ENCODE results near the gene NCOA3.
"Not testable (repeated sequence)": the region's sequence is repeated elsewhere in the genome, so short reads cannot be mapped to it uniquely, and the experiment has no call there.

NCOA3 gene

GRCh38 chr20:47566269-47566668 lies 64.6 kb downstream of the NCOA3 start:
- no peak for DNase-seq (ENCODE audit: low read depth)

GRCh38 chr20:47568019-47568418 lies 66.3 kb downstream of the NCOA3 start:
- no peak for DNase-seq (ENCODE audit: low read depth)

- DNase-seq (ENCODE audit: low read depth) = no peak
These were observed 67.2 kb downstream of the NCOA3 start for GRCh38 chr20:47568837-47569410.

DNA sequence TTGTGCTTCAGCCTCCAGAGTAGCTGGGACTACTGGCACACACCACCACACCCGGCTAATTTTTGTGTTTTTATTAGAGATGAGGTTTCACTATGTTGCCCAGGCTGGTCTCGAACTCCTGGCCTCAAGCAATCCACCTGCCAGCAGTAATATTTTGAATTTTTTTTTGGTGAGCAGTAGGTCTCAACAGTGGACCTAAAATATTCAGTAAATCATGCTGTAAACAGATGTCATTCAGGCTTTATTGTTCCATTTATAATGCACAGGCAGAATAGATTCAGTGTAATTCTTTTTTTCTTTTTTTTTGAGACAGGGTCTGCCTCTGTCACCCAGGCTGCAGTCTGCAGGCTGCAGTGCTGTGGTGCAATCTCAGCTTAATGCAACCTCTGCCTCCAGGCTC lies 69.7 kb downstream of the NCOA3 start:
- no peak for DNase-seq (ENCODE audit: low read depth)

GRCh38 chr20:47572105-47572729 lies 70.5 kb downstream of the NCOA3 start:
- DNase-seq (ENCODE audit: low read depth) = no peak

DNA sequence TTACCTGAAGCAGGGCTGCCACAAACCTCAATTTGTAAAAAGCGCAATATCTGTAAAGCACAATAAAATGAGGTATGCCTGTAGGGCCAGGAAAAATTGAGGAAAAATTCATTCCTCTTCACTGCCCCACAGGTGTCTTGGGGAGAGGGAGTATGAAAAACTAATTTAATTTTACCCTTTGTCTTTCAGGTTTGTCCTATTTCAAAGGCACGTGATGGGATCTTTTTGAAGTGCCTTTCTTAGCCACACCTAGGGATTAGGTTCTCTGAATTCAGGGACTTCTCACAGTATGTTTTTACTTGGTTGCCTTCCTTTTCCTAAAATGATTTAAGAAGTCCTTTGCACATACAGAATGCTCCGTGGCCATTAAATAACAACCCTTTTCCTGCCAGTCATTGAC lies 71.9 kb downstream of the NCOA3 start:
- no peak for DNase-seq (ENCODE audit: low read depth)

GRCh38 chr20:47574616-47575364 lies 73.1 kb downstream of the NCOA3 start:
- DNase-seq (ENCODE audit: low read depth) = no peak

GRCh38 chr20:47576516-47577033 lies 74.9 kb downstream of the NCOA3 start:
- DNase-seq (ENCODE audit: low read depth) = no peak

GRCh38 chr20:47577314-47577713 lies 75.6 kb downstream of the NCOA3 start:
- DNase-seq (ENCODE audit: low read depth) = no peak

DNA sequence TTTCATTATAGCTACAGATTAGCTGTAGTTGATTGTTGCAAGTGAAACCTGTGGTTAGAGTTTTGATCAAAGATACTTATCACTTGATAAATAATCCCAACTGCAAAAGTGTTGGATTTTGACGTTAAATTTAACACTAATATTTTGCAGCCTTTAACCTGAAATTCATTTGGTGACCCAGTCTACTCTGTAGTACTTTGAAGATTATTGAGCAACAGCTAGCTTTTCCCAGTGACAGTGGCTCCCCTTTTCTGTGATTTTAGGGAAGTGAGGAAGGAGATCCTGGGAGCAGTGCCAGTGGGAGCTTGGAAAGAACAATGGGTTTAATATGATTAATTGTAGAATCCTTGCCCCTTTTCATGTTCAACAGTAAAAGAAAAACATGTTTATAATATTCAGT lies 76.9 kb downstream of the NCOA3 start:
- DNase-seq (ENCODE audit: low read depth) = no peak

DNA sequence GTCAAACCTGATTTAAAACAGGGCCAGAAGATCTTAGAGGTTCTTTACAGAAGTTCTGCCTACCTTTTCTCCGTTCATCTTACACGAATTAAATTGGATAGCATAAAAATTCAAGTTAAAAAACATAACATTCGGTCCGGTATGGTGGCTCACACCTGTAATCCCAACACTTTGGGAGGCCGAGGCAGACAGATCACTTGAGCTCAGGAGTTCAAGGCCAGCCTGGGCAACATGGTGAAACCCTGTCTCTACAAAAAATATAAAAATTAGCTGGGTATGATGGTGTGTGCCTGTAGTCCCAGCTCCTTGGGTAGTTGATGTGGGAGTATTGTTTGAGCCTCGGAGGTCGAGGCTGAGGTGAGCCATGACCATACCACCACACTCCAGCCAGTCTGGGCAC lies 79.0 kb downstream of the NCOA3 start:
- not testable (repeated sequence) for DNase-seq (ENCODE audit: low read depth)

DNA sequence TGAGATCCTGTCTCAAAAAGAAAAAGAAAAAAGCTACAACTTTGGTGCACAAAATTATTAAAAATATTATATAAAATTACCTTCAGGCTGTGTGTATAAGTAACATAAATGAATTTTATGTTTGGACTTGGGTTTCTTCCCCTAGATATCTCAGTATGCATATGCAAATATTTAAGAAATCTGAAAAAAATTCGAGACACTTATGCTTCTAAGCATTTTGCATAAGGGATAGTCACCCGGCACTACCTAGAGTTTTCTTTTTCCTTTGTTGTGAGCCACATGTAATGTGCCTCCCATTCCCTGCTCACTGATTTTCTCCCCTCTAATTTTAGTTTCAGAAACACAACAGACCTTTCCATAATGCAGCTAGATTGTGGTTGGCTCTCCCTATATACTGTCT lies 79.4 kb downstream of the NCOA3 start:
- no peak for DNase-seq (ENCODE audit: low read depth)

GRCh38 chr20:47583551-47583950 lies 81.9 kb downstream of the NCOA3 start:
- no peak for DNase-seq (ENCODE audit: low read depth)

- no peak for DNase-seq (ENCODE audit: low read depth)
These were observed 83.5 kb downstream of the NCOA3 start for GRCh38 chr20:47585087-47585747.

DNA sequence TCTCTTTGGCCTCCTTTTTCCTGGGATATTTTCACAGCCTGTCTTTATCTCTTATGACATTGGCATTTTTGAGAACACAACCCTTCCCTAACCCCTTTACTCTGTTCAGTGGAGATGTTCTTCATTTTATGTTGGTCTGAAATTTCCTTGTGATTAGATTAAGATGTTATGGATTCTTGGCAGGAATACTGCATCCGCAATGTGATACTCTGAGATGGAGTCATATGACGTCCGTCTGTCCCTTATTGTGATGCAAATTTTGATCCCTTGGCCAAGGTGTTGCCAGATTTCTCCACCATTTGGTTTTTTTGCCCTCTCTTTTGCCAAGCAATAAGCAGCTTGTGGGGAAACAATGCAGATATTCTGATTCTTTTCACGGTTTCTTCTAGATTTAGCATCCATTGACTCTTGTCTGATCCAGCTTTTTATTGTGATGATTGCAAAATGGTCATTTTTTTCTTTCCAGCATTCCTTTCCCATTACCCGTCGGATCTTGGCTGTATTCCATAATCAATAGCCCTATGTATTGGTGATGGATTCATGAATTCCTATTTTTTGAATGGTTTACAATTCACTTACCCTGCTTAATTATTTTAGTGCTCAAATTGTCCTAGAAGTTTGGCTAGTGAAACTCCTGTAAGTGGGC lies 85.1 kb downstream of the NCOA3 start:
- DNase-seq (ENCODE audit: low read depth) = no peak

GRCh38 chr20:47588158-47588557 lies 86.5 kb downstream of the NCOA3 start:
- no peak for DNase-seq (ENCODE audit: low read depth)

- no peak for DNase-seq (ENCODE audit: low read depth)
These were observed 89.5 kb downstream of the NCOA3 start for GRCh38 chr20:47591231-47591630.

DNA sequence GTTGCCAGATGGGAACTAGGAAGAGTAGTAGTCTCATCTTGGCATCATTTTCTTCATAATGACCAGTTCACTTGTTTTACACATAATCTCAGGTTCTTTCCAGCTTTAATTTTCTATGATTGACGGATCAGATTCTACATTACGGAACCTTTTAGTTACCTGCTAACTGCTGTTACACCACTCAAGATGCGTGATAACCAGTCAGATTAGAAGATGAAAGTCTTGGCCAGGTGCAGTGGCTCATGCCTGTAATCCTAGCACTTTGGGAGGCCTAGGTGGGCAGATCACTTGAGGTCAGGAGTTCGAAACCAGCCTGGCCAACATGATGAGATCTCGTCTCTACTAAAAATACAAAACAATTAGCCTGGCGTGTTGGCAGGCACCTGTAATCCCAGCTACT lies 92.5 kb downstream of the NCOA3 start:
- no peak for DNase-seq (ENCODE audit: low read depth)

DNA sequence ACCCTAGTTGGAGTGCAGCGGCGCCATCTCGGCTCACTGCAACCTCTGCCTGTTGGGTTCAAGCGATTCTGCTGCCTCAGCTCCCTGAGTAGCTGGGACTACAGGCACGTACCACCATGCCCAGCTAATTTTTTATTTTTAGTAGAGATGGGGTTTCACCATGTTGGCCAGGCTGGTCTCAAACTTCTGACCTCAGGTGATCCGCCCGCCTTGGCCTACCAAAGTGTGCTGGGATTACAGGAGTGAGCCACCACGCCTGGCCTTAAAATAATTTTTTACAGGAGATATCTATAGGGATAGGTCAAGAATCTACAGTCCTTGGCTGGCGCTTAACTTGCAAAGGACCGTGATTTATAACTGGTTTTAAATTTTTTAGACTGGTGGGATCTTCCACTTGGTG lies 93.5 kb downstream of the NCOA3 start:
- DNase-seq (ENCODE audit: low read depth) = not testable (repeated sequence)

DNA sequence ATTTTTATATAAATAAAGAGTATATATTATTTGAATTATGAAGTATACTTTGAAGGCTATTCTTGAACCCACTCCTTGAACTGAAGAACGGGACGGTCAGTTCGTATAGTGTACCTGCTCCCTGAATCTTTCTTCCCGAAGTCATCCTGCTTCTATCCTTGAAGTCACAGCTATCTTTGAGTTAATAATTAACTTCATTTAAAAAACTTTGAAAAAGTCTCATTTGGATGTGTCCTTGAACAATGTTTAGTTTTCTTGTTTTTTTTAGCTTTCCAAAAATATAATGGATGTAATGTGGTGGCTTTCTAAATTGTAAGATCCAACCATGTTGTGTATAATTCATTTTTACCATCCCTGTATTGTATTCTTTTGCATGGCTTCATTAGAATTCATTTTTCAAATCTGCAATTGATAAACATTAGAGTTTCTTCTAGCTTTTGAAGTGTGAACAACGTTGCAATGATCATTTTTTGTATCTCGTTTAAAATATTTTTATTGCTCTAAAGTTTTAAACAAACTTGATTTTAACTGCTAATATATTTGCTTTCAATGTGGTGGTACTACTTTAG lies 94.4 kb downstream of the NCOA3 start:
- DNase-seq (ENCODE audit: low read depth) = no peak

GRCh38 chr20:47597090-47597489 lies 95.4 kb downstream of the NCOA3 start:
- DNase-seq (ENCODE audit: low read depth) = no peak
